HG03342 (cell line): ENCODE measurements around the gene AQP12A.

Experiments used
- ATAC-seq: cut with Tn5 transposase; IDR thresholded peaks from one replicate; pipeline ENCODE4 v1.9.1; 2021; ENCODE audit warnings: mild to moderate bottlenecking, moderate library complexity; ENCODE audit not compliant: unreplicated experiment

AQP12A gene

GRCh38 chr2:240707043-240707756, 15.5 kb downstream of the AQP12A start:
- ATAC-seq, result no peak

DNA sequence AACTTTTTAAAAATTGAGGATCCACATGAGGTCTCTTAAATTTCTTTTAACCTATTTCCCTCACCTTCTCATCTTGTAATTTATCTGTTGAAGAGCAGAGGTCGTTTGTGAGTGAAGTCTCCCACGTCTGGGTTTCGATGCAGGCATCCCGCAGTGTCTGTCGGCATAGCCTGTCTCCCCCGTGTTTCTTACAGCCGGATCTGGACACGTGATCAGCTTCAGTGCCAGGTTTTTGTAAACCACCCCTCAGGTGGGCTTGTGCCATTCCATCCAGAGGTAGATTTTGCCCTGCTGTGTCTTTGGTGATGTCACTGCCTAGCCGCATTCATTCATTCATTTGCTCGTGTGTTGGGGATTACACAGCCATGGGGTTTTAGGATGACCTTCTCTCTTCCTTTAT, 16.2 kb downstream of the AQP12A start:
- ATAC-seq, result no peak

GRCh38 chr2:240708457-240708856, 16.8 kb downstream of the AQP12A start:
- ATAC-seq, result no peak

- ATAC-seq, result no peak
Measured at GRCh38 chr2:240711296-240711695, 19.6 kb downstream of the AQP12A start.

DNA sequence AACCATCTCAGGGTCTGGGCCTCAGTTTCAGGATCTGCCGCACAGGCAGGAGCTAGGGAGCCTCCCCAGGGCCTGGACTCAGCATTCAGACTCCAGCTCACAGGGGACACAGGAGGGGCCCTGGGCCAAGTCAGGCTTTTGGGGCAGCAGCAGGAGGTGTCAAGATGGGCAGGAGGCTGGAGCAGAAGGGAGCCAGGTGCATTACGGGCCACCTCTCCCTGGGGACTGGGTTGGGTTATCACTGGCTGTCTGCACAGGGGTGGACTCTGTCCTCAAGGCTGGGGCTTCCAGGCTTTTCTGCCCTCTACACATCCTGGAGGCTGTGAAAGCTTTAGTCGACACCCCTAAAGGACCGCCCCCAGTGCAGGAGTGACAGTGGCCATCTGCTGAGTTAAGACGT, 20.0 kb downstream of the AQP12A start:
- ATAC-seq, result no peak

- no peak for ATAC-seq
Measured at GRCh38 chr2:240712121-240712520, 20.5 kb downstream of the AQP12A start.

DNA sequence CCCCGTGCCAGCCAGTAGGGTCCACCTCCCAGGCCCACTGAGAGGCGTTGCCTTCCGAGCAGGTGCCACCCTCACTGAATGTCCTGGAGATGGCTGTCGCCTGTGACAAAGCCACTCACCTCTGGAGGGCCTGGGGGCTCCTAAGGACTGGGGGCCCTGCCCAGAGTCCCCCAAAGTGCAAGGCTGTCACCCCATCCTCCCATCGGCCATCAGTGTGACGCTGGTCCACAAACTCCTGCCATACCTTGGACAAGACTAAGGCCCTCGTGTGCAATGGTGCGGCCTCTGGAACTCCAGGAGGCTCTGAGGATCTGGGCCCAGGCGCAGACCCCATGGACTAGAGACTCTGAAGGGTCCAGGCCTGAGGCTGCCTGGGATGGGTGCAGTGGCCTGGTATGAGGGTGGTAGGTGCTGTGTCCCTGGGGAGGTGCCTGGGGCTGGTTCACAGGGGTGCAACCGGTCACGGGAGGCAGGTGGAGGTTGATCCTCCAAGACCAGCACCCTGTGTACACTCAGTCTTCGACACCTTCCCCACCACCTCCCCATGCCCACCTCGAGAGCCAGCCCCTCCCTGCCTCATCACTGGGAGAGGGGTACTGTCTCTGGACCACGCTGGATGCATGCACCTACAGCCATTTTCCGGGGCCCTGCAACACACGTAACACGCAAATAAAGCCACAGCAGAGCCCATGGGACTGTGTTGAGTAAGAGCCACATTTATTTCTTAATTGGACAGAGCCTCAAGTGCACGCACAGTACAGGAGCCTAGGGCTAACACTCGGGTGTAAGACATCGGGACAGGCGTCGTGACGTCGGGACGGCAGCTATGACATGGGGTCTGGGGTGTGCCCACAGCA, 21.6 kb downstream of the AQP12A start:
- no peak for ATAC-seq

DNA sequence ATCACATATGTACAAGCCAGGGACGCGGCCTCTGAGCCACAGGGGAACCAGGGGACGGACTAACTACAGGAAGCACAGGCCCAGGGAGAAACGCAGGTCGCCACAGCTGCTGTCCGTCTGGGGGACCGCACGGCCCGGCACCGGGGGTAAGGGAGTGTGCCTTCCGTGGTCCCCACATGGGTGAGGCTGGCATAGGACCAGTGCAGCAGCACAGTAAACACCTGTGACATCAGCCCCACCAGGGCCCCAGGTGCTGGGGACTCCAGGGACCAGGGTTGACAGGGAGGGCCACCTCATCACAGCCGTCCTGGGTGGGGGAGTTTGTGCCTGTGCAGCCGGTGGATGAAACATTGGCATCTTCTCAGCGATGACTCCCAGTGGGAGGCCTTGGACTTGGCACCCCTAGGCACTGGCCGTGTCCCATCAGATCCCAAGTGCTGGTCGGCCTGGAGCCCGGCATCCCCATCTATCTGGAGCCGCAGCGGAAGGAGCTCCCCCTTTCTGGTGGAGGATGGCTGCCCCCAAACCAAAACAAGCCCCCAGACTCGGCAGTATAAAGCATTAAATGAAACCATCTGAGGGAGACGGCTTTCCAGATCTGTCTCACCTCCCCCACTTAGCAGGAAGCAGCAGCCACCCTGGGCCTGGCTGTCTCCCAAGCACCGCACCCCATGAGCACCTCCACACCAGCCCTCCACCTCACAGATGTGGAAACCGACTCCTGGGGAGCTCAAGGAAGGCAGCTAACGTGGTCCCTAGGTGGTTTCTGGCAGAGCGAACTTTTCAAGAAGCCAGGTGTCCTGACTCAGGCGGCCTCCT, 22.5 kb downstream of the AQP12A start:
- ATAC-seq, result no peak

- no peak for ATAC-seq
Measured at GRCh38 chr2:240714747-240715725, 23.4 kb downstream of the AQP12A start.

DNA sequence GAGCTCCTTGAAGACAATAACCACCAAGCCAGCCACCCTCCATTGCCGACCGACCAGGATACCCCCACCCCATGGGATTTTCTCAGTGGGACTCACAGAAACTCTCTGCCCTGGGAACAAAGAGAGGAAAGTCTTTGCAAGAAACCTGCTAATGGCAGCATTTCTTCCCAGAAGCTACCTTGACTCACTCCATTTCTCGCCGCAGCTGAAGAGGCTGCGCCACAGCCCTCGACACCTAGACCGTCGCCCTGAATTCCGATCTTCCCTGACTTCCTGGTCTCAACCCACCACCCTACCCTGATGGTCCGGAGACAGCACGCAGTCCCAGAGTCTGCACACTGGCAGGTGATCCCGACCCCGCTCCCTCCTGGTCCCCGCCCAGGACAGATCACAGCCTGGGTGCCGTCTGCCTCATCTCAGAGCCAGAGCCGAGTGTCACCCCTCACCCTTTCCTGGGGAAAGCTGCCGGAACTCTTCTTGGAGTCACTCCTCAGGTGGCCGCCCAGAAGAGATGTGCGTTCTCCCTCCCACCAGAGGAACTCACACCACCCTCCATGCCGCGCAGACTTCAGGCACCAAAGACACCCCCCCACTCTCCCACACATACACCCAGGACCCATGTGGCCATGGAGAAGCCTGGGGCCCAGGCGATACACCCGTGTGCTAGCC, 24.6 kb downstream of the AQP12A start:
- ATAC-seq, result no peak

DNA sequence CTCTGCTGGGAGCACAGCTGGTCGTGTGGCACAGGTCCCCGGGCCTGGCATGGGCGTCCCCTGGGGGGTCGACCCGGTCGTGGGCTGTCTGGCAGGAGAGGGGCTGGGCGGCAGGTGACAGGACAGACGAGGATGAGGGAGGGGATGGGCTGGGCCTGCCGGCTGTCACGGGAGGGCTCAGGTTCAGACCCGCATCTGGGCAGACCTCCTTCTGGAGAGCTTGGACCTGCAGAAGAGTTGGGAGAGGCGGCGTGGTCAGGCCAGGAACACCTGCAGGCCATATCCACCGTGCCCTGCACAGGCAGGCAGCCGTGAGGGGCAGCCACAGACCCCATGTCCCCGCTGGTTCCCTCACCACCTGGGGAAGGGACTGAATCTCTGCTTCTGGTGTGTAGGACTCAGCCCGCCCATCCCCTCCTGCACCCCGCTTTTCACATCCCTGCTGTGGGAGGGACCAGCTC, 25.5 kb downstream of the AQP12A start:
- ATAC-seq, result no peak

GRCh38 chr2:240717681-240718581, 26.3 kb downstream of the AQP12A start:
- ATAC-seq, result no peak

DNA sequence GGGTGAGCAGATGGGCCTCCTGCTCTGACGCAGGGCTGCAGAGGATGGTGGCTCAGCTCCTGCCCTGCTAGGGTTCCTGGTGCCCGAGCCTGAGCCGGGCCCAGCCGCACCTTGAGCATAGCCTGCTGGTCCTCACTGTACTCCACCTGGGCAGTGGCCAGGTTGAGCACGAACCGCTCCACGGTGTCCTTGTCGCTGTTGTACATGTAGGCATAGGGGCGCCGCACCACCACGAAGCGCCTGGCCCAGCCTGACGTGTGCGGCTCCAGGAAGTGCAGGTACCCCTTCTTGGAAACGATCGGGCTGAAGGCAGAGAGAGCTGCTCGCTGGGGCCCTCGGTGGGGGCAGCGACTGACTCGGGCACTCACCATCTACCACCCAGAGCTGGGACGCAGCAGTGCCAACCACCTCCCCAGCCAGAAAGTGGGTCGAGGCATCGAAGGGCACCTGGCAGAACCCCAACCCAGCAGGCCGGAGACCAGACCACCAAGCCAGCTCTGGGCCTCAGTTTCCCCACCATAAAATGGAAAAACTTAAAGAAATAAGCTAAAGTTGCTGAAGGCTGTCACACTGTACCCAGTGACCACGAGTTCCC, 27.3 kb downstream of the AQP12A start:
- no peak for ATAC-seq

DNA sequence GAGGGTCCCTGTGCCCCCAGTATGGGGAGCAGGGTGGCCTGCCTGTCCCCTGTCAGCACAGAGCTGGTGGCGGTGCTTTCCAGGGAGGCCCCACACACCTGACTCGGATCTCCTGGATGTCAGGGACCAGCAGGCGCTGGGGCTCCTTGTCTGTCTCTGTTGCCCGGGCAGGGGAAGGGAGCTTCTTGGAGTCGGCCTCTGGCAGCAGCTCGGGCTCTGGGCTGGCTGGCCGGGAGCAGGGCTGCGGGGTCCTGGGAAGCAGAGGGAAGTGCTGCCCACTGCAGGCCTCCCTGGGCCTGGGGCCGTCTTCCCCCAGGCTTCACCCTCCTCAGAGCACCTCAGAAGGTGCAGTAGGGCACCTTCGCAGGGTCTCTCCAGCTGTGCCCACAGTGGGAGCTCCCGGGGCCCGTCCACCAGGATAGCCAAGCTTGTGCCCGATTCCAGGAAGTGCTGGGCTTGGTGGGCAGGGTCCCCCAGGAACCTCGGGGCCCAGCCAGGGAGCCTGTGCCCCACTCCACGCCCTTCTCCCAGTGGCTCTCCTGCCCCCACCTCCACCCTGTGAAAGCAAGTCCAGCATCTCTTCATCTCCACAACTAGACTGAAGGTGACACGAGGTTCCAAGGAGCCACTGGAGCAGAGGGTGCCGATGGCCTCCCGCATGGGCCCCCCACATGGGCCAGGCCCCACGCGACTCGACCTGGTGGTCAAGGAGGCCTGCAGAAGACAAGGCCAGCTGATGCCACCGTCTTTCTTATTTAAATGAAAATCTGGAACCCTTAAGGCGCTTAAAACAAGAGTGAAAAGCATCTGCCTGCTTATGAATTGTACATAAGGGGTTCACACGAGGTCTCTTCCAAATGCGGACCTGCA, 28.2 kb downstream of the AQP12A start:
- ATAC-seq, result no peak

GRCh38 chr2:240720686-240721595, 29.3 kb downstream of the AQP12A start:
- no peak for ATAC-seq

DNA sequence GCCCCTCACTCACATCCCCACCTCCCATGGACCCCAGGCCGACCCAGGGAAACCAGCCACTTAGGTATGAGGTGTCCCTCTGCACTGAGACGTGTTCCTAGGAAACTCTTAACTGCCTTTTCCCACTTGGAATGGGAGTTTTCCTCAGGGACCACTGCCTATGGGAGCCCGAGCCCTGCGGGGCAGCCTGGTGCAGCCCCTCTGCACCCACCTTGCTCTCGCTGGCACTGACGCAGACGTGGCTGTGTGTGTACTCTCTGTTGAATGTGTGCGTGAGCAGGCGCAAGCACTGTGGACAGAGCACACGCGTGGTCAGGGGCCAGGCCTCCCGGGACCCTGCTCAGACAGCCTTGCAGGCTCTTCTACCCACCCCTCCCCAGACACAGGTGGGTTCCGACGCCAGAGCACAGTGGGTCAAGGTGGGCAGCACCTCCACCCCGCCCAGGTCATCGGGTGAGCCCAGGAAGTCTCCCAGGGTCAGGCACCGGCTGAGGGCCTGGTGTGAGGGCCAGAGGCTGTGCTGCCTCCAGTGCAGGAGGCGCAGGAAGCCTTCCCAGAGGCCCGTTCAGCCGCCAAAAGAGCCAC, 30.0 kb downstream of the AQP12A start:
- no peak for ATAC-seq
